Panc1 (cell line): ENCODE data around the gene FBXL16. TPM values are rescaled to one million over a fixed set of nuclear protein-coding genes. Genes with fewer than 3 reads are reported as not detected.
A peak's percentile ranks its signal among the peaks of the same experiment; 100 is the strongest.

Source experiments
- ATAC-seq: fragments of 200-7000 bp; cut with Tn5 transposase; 2 replicates; pipeline ENCODE4 v1.9.1; 2020; ENCODE audit warnings: mild to moderate bottlenecking, moderate library complexity
- BruUV-seq: library from RNA; stranded (reverse); fragments of 400-500 nt; replicated peaks from 2 replicates; lab custom pipeline; 2021; lab: Mats Ljungman, UMichigan
- CTCF ChIA-PET: fragments of 300-600 bp; sonication (Branson Sonifier 250); formaldehyde crosslinking; loops from one replicate; lab custom pipeline; 2022; ENCODE audit warnings: antibody characterized with exemption; lab: Charles Lee
- POLR2A ChIA-PET: fragments of 300-600 bp; sonication (Branson Sonifier 250); formaldehyde crosslinking; loops from one replicate; lab custom pipeline; 2022; ENCODE audit warnings: antibody characterized with exemption; lab: Charles Lee
- DNase-seq: peaks from one replicate; pipeline ENCODE4 v3.0.0-alpha.2; 2010; ENCODE audit warnings: low read depth, low spot score
- H3K27ac ChIP-seq: 2 replicates; pipeline ENCODE4 v1.5.1; 2011; ENCODE audit warnings: mild to moderate bottlenecking, low read length, inconsistent platforms
- H3K27me3 ChIP-seq: fragments of 200-500 bp; sonication (Bioruptor generic); 2 replicates; pipeline ENCODE4 v1.6.0; 2014; ENCODE audit warnings: low read length, inconsistent platforms; ENCODE audit not compliant: control insufficient read depth, insufficient read depth
- H3K36me3 ChIP-seq: fragments of 200-500 bp; sonication (Bioruptor generic); 2 replicates; pipeline ENCODE4 v1.5.1; 2014; ENCODE audit warnings: inconsistent platforms, mild to moderate bottlenecking, low read length, moderate library complexity; ENCODE audit not compliant: control insufficient read depth, insufficient read depth
- H3K4me1 ChIP-seq: 2 replicates; pipeline ENCODE4 v1.5.1; 2011; ENCODE audit warnings: inconsistent platforms, mild to moderate bottlenecking, low read length, moderate library complexity; ENCODE audit not compliant: control insufficient read depth, insufficient read depth
- H3K4me3 ChIP-seq, 2 experiments: 2 replicates each; pipeline ENCODE4 v1.5.1; 2011 to 2012; ENCODE audit warnings: low read depth in 2 of 2, low read length in 2 of 2, mild to moderate bottlenecking in 2 of 2, inconsistent platforms in 1 of 2, moderate library complexity in 1 of 2
- H3K9me3 ChIP-seq: fragments of 200-500 bp; sonication (Bioruptor generic); 2 replicates; pipeline ENCODE4 v1.5.1; 2014; ENCODE audit warnings: low read depth, mild to moderate bottlenecking, inconsistent platforms, low read length, moderate library complexity; ENCODE audit not compliant: control insufficient read depth, insufficient read depth
- CTCF ChIP-seq: fragments of 450-650 bp; IDR thresholded peaks from 2 replicates; pipeline ENCODE4 v1.5.1; 2017; ENCODE audit warnings: mild to moderate bottlenecking
- POLR2AphosphoS5 ChIP-seq: IDR thresholded peaks from 2 replicates; pipeline ENCODE4 v1.6.1; 2012; ENCODE audit warnings: mild to moderate bottlenecking, low read depth, low read length, moderate library complexity
- REST ChIP-seq, 2 experiments: IDR thresholded peaks; 2 replicates each; pipeline ENCODE4 v1.6.1; 2011 to 2012; ENCODE audit warnings: low read depth in 2 of 2, control low read depth in 1 of 2, low read length in 1 of 2, mild to moderate bottlenecking in 1 of 2, moderate library complexity in 1 of 2; ENCODE audit not compliant: insufficient read depth in 1 of 2
- SIN3A ChIP-seq: IDR thresholded peaks from 2 replicates; pipeline ENCODE4 v1.6.1; 2012; ENCODE audit warnings: low read depth, mild to moderate bottlenecking, low read length, moderate library complexity, borderline replicate concordance; ENCODE audit not compliant: insufficient read depth
- TCF7L2 ChIP-seq: IDR thresholded peaks from 2 replicates; pipeline ENCODE4 v1.6.1; 2011; ENCODE audit warnings: mild to moderate bottlenecking, low read depth, low read length, inconsistent platforms
- in situ Hi-C: cut with HindIII; loops from 2 replicates; pipeline ENCODE4 v1.10.0; 2016; ENCODE audit warnings: low sequenced_read_pairs, low pct_unique_long_range_greater_than_20kb
- intact Hi-C: fragments of 100-400 bp; cut with micrococcal nuclease; formaldehyde crosslinking; loops from one replicate; pipeline ENCODE4 v1.10.0; 2022; ENCODE audit not compliant: unreplicated experiment
- total RNA-seq: library from RNA; stranded (reverse); gene quantifications from one replicate; pipeline ENCODE4 v1.2.1, GENCODE V29; 2021; ENCODE audit not compliant: unreplicated experiment

FBXL16 gene
- total RNA-seq, 1 experiment from 2014 or later = 28.0 TPM

GRCh38 chr16:646679-647172 lies 58.9 kb downstream of the FBXL16 start:
- DNase-seq (no peak), ATAC-seq (no peak)
- TF ChIP-seq POLR2AphosphoS5 (no peak), REST (IDR thresholded peaks at IDR 0.05; ENCODE audit: insufficient read depth in 1 of 2, low read depth in 2 of 2, low read length in 1 of 2) (no peak), TCF7L2 (no peak), CTCF (no peak)
- H3K4me1 ChIP-seq = peaks cover 47% of the 10 kb centered on the region
- no TSS peak for BruUV-seq
- H3K27ac ChIP-seq = peak overlapping the region; percentile 49
- H3K9me3 ChIP-seq = no peaks in the 10 kb centered on the region
- intact Hi-C loops (no loop called here), in situ Hi-C loops (no loop called here)
- CTCF ChIA-PET = no interaction called here
- H3K36me3 ChIP-seq = no peaks in the 10 kb centered on the region
- H3K27me3 ChIP-seq = no peaks in the 10 kb centered on the region
- POLR2A ChIA-PET = no interaction called here
- H3K4me3 ChIP-seq = no peak overlapping the region

- in situ Hi-C loops = no loop called here
- ATAC-seq = peak; percentile 4; the same call in 1 of the 2 replicates
These were observed 59.5 kb downstream of the FBXL16 start for GRCh38 chr16:645852-646678.

More at GRCh38 chr16:645852-646678, 59.5 kb downstream of the FBXL16 start:
- ChIA-PET POLR2A (no interaction called here), CTCF (no interaction called here)
- BruUV-seq = no TSS peak
- no peak overlapping the region for H3K4me3 ChIP-seq
- H3K27me3 ChIP-seq = no peaks in the 10 kb centered on the region
- no peaks in the 10 kb centered on the region for H3K36me3 ChIP-seq
- peak overlapping the region; percentile 49 for H3K27ac ChIP-seq
- no peaks in the 10 kb centered on the region for H3K9me3 ChIP-seq
- intact Hi-C loops = no loop called here
- no peak for DNase-seq
- no peak for TF ChIP-seq TCF7L2
- no peak for TF ChIP-seq REST (IDR thresholded peaks at IDR 0.05; ENCODE audit: insufficient read depth in 1 of 2, low read depth in 2 of 2, low read length in 1 of 2)
- no peak for TF ChIP-seq CTCF
- TF ChIP-seq POLR2AphosphoS5 = no peak
- no peak for TF ChIP-seq SIN3A
- H3K4me1 ChIP-seq = peaks cover 47% of the 10 kb centered on the region
